Prostate gland (tissue), 2 donors: ENCODE data around the gene SPOCK1.

ENCODE experiments used
- POLR2A ChIP-seq: fragments of 450-650 bp; IDR thresholded peaks from one replicate; pipeline ENCODE4 v1.6.1; 2016; ENCODE audit warnings: antibody characterized with exemption, mild to moderate bottlenecking
- TF ChIP-seq, protein P1 (sequence below), 4 experiments: fragments of 200-600 bp in 2 of 4; fragments of 450-650 bp in 2 of 4; sonication (generic) in 2 of 4; IDR thresholded peaks; 1 replicate in 3 of 4; 2 replicates in 1 of 4; pipeline ENCODE4 v1.5.1; 2016 to 2019; ENCODE audit warnings: antibody characterized with exemption in 4 of 4, mild to moderate bottlenecking in 2 of 4, moderate library complexity in 2 of 4

DNA sequence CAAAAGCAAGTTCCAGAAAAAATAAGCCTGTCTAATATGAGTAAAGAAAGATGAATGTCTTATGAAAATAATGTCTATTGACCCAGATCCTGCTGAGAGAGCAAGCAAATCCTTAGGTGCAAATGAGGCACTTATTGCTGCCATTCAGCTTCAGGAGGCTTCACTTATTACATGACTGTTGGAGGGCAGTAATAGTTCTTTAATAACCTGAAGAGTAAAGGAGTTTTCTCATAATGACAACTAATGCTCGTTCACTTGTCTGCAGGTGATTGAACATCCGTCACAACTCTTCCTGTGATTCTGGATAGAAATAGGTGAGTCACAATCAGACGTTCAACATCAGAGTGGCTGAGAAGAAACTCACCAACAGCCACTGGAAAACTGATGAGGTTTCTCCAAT is 58.3 kb downstream of the SPOCK1 start:
- TF ChIP-seq POLR2A, result no peak
- TF ChIP-seq, protein P1, sequence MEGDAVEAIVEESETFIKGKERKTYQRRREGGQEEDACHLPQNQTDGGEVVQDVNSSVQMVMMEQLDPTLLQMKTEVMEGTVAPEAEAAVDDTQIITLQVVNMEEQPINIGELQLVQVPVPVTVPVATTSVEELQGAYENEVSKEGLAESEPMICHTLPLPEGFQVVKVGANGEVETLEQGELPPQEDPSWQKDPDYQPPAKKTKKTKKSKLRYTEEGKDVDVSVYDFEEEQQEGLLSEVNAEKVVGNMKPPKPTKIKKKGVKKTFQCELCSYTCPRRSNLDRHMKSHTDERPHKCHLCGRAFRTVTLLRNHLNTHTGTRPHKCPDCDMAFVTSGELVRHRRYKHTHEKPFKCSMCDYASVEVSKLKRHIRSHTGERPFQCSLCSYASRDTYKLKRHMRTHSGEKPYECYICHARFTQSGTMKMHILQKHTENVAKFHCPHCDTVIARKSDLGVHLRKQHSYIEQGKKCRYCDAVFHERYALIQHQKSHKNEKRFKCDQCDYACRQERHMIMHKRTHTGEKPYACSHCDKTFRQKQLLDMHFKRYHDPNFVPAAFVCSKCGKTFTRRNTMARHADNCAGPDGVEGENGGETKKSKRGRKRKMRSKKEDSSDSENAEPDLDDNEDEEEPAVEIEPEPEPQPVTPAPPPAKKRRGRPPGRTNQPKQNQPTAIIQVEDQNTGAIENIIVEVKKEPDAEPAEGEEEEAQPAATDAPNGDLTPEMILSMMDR (IDR thresholded peaks at IDR 0.05), result no peak
